Measurements from ENCODE around the gene ZIC4. TPM values are rescaled to one million over a fixed set of nuclear protein-coding genes. Genes with fewer than 3 reads are reported as not detected.

Gene ZIC4
- total and polyA plus RNA-seq, 2 of the 4 experiments (the other 2 are of a cell fraction), result not detected

DNA sequence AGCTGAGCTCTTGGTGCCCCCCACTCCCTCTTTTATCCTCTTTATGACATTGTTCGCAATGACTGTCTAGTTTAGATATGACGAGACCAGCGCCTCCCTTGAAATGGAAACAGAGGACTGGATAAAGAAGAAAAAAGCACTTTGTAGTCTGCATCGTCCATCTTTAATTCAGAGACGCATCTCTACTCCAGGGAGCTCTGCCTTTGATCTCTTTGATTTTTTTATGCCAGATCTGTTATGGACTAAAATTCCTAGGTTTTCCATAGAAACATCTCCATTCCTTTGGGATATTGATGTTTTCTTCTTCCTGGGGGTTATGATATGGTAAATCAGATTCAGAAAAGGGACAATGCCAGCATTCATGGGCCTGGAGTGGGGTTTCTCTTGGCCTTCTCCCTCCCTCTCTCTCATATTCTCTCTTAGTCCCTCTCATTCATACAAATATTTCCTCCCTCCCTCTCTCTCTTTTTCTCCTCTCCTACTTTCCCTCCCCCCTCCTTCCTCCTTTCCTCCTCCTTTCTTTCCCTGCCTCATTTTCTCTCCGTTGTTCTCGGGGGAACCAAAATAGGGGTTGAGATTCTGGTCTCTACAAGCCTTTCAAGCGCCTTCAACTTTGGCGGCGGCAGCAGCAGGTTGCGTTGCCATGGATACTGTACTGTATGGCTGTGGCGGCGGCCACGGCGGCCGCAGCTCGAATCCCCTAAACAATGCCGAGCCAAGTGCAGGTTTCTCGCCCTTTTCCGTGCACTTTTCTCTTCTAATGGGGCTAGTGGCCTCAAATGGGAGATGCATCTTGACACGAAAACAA lies 45.5 kb downstream of the ZIC4 start:
- no peaks in the 10 kb centered on the region for H3K79me1 ChIP-seq (ENCODE audit: low read depth in 1 of 2, low read length in 2 of 2)
- WGBS, 2 experiments (ENCODE audit: extremely low coverage in 2 of 2, insufficient read length in 1 of 2), result 0% methylated on average over 1 of the region's 21 CpGs; no CpG with 5 or more reads in 1 of the 2 experiments
- no peak overlapping the region for H2AK9ac ChIP-seq (replicated peaks; ENCODE audit: low read depth, low read length, poor library complexity)
- no peak overlapping the region for H2BK15ac ChIP-seq (ENCODE audit: low read depth, low read length)
- CTCF ChIA-PET, result no interaction called here
- H3K27me3 ChIP-seq (ENCODE audit: control insufficient read depth, insufficient read depth, low read length), result peaks cover 74% of the 10 kb centered on the region
- H4K91ac ChIP-seq (ENCODE audit: insufficient read depth, low read depth, low read length), result no peak overlapping the region
- intact Hi-C loops (cut with micrococcal nuclease), result no loop called here
- no peaks in the 10 kb centered on the region for H3K36me3 ChIP-seq (ENCODE audit: control insufficient read depth, insufficient read depth, low read length)
- H4K20me1 ChIP-seq (ENCODE audit: insufficient read depth, low read length), result no peaks in the 10 kb centered on the region
- H2BK20ac ChIP-seq (ENCODE audit: low read depth, low read length), result no peak overlapping the region
- no peak overlapping the region for H2AFZ ChIP-seq (replicated peaks; ENCODE audit: low read length, poor library complexity)
- no peak overlapping the region for H2AK5ac ChIP-seq (ENCODE audit: low read depth, low read length)
- no peak overlapping the region for H2BK5ac ChIP-seq (ENCODE audit: low read depth, low read length, poor library complexity, severe bottlenecking)
- no peak overlapping the region for H3K23ac ChIP-seq (ENCODE audit: low read depth, low read length)
- H3K18ac ChIP-seq (ENCODE audit: low read depth, low read length), result no peak overlapping the region
- H4K5ac ChIP-seq (ENCODE audit: low read depth, low read length), result no peak overlapping the region
- ATAC-seq (ENCODE audit: low read depth) (no peak), DNase-seq (no peak)
- in situ Hi-C loops (cut with MboI; ENCODE audit: low sequenced_read_pairs), result no loop called here
- no peak overlapping the region for H3K14ac ChIP-seq (replicated peaks; ENCODE audit: low read depth, low read length)
- dilution Hi-C loops (cut with HindIII; ENCODE audit: low sequenced_read_pairs, unreplicated experiment), result no loop called here
- H3K56ac ChIP-seq (ENCODE audit: extremely low read depth, insufficient read depth, low read length), result no peak overlapping the region
- no peak overlapping the region for H3K4me3 ChIP-seq (ENCODE audit: insufficient read depth, low read depth, low read length)
- H3K9me3 ChIP-seq (ENCODE audit: control insufficient read depth, insufficient read depth, low read length), result peaks cover 15% of the 10 kb centered on the region
- H3K9ac ChIP-seq (ENCODE audit: low read depth, low read length), result no peak overlapping the region
- POLR2A ChIA-PET (ENCODE audit: unreplicated experiment), result no interaction called here
- no peak overlapping the region for H3K4me2 ChIP-seq (ENCODE audit: low read depth, low read length)
- no peaks in the 10 kb centered on the region for H3K9me1 ChIP-seq (ENCODE audit: insufficient read depth, low read length)
- H2BK120ac ChIP-seq (ENCODE audit: low read depth, low read length), result no peak overlapping the region
- no peaks in the 10 kb centered on the region for H3K4me1 ChIP-seq (ENCODE audit: control insufficient read depth, insufficient read depth, low read length)
- H3K27ac ChIP-seq (ENCODE audit: insufficient read depth, low read length), result no peak overlapping the region
- H4K8ac ChIP-seq (ENCODE audit: low read depth in 2 of 2, low read length in 2 of 2), result no peak overlapping the region
- BruUV-seq (replicated peaks), result no TSS peak
- TF ChIP-seq MAZ (IDR thresholded peaks at IDR 0.05; ENCODE audit: borderline replicate concordance, low read depth, low read length) (no peak), POLR2A (IDR thresholded peaks at IDR 0.05; ENCODE audit: low read depth, low read length) (no peak), BHLHE40 (IDR thresholded peaks at IDR 0.05; ENCODE audit: low read depth, low read length) (no peak), CEBPB (IDR thresholded peaks at IDR 0.05; ENCODE audit: low read depth, low read length) (no peak), FOS (IDR thresholded peaks at IDR 0.05; ENCODE audit: low read depth, low read length) (no peak), RCOR1 (IDR thresholded peaks at IDR 0.05; ENCODE audit: insufficient replicate concordance, low read length) (no peak)
- no peak overlapping the region for H3K4ac ChIP-seq (ENCODE audit: low read depth, low read length)
